Liver (tissue), 3 donors: ENCODE results near the gene CFAP74.

Experiments
- FOXA1 ChIP-seq: IDR thresholded peaks from 2 replicates; pipeline ENCODE4 v1.6.1; 2016; ENCODE audit warnings: antibody characterized with exemption
- RAD21 ChIP-seq, 2 donors: IDR thresholded peaks; 2 replicates each; pipeline ENCODE4 v1.6.1; 2016; ENCODE audit warnings: antibody characterized with exemption in 2 of 2, mild to moderate bottlenecking in 2 of 2
- TAF1 ChIP-seq: conservative IDR thresholded peaks from 2 replicates; pipeline ENCODE4 v1.6.1; 2016; ENCODE audit warnings: antibody characterized with exemption, mild to moderate bottlenecking
- TF ChIP-seq, protein P1 (sequence below): fragments of 150-350 bp; IDR thresholded peaks from 2 replicates; pipeline ENCODE4 v1.5.1; 2017; ENCODE audit warnings: improper control_type of control experiment, low read depth, low read length; ENCODE audit not compliant: missing input control
- TF ChIP-seq, protein P2 (sequence below): IDR thresholded peaks from 2 replicates; pipeline ENCODE4 v1.6.1; 2016; ENCODE audit warnings: antibody characterized with exemption
- donor health status: healthy.
- donor health status: healthy.

DNA sequence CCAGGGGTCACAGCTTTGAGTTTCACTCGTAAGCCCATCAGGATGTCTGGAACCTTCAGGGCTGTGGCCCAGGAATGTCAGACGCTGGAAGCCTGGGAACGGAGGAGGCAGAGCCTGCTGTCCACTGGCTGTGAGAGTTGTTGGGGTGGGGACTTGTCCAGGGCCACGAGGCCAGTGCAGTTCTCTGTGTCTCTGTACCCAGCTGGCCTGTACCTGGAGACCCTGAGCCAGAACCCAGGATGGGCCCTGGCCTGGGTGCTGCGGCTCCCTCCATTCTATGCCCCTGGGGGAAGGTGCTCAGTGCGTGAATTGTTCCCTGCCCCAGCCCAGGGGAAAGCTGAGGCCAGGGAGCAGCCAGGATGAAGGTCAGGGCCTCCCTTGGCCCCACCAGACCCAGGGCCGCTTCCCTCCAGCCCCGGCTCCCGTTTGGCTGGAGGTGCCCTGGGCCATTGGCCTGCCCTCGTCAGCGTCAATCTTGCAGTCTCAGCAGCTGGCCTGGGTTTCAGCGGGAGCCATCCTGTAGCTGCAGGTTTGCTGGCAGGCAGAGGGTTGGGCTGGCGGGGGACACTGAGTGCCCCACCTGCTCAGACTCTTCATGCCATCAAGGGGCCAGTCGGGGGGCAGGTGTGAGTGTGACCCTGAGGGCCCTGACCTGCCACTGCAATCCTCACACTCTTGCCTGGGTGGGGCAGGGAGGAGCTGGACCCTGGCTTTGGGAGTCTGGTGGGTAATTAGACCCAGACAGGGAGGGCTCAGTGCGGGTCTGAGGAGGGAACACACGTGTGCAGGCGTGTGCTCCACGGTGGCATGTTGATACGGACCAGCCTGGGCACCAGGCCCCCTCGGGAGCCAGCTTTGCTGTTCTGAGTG is 89.2 kb downstream of the CFAP74 start:
- TF ChIP-seq RAD21 (IDR thresholded peaks at IDR 0.05) (no peak), FOXA1 (no peak), TAF1 (no peak)
- TF ChIP-seq, protein P1, sequence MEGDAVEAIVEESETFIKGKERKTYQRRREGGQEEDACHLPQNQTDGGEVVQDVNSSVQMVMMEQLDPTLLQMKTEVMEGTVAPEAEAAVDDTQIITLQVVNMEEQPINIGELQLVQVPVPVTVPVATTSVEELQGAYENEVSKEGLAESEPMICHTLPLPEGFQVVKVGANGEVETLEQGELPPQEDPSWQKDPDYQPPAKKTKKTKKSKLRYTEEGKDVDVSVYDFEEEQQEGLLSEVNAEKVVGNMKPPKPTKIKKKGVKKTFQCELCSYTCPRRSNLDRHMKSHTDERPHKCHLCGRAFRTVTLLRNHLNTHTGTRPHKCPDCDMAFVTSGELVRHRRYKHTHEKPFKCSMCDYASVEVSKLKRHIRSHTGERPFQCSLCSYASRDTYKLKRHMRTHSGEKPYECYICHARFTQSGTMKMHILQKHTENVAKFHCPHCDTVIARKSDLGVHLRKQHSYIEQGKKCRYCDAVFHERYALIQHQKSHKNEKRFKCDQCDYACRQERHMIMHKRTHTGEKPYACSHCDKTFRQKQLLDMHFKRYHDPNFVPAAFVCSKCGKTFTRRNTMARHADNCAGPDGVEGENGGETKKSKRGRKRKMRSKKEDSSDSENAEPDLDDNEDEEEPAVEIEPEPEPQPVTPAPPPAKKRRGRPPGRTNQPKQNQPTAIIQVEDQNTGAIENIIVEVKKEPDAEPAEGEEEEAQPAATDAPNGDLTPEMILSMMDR: no peak
- TF ChIP-seq, protein P2, sequence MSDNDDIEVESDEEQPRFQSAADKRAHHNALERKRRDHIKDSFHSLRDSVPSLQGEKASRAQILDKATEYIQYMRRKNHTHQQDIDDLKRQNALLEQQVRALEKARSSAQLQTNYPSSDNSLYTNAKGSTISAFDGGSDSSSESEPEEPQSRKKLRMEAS: no peak
